IMR-90 (cell line): ENCODE results near the gene RTCB. TPM values are rescaled to one million over a fixed set of nuclear protein-coding genes. Genes with fewer than 3 reads are reported as not detected.

Experiments used
- ATAC-seq: fragments of 200-7000 bp; cut with Tn5 transposase; 2 replicates; pipeline ENCODE4 v1.9.1; 2020; ENCODE audit warnings: low read depth, mild to moderate bottlenecking, moderate library complexity
- BruUV-seq: library from RNA; stranded (reverse); fragments of 400-500 nt; replicated peaks from 2 replicates; lab custom pipeline; 2021; lab: Mats Ljungman, UMichigan
- CTCF ChIA-PET: fragments of 300-600 bp; formaldehyde crosslinking; extraction: SDS; loops from one replicate; lab custom pipeline; 2021; ENCODE audit warnings: antibody characterized with exemption; lab: Yijun Ruan, JAX
- POLR2A ChIA-PET: fragments of 300-600 bp; sonication (Branson Sonifier 250); formaldehyde crosslinking; loops from one replicate; lab custom pipeline; 2022; ENCODE audit warnings: antibody characterized with exemption; ENCODE audit not compliant: unreplicated experiment; lab: Charles Lee
- DNase-seq: peaks from one replicate; pipeline ENCODE4 v3.0.0; 2013
- H2AFZ ChIP-seq: replicated peaks from 2 replicates; pipeline ENCODE3; 2013; ENCODE audit warnings: low read length, mild to moderate bottlenecking; ENCODE audit not compliant: poor library complexity
- H2AK5ac ChIP-seq: 2 replicates; pipeline ENCODE4 v1.6.1; 2013; ENCODE audit warnings: low read depth, low read length, inconsistent platforms
- H2AK9ac ChIP-seq: replicated peaks from 2 replicates; pipeline ENCODE3; 2013; ENCODE audit warnings: mild to moderate bottlenecking, low read depth, low read length, moderate library complexity; ENCODE audit not compliant: poor library complexity
- H2BK120ac ChIP-seq: 2 replicates; pipeline ENCODE4 v1.6.1; 2013; ENCODE audit warnings: low read depth, low read length, inconsistent platforms
- H2BK15ac ChIP-seq: 3 replicates; pipeline ENCODE4 v1.6.1; 2013; ENCODE audit warnings: low read depth, low read length, inconsistent platforms
- H2BK20ac ChIP-seq: 2 replicates; pipeline ENCODE4 v1.6.1; 2013; ENCODE audit warnings: low read depth, mild to moderate bottlenecking, inconsistent platforms, low read length, moderate library complexity
- H2BK5ac ChIP-seq: 2 replicates; pipeline ENCODE4 v1.6.1; 2013; ENCODE audit warnings: mild to moderate bottlenecking, low read depth, low read length, inconsistent platforms; ENCODE audit not compliant: poor library complexity, severe bottlenecking
- H3K14ac ChIP-seq: replicated peaks from 2 replicates; pipeline ENCODE4 v1.6.1; 2013; ENCODE audit warnings: low read depth, low read length, inconsistent platforms
- H3K18ac ChIP-seq: 2 replicates; pipeline ENCODE4 v1.6.1; 2013; ENCODE audit warnings: low read depth, low read length, control low read depth
- H3K23ac ChIP-seq: 2 replicates; pipeline ENCODE4 v1.6.1; 2013; ENCODE audit warnings: low read depth, low read length, inconsistent platforms
- H3K27ac ChIP-seq: 2 replicates; pipeline ENCODE4 v1.5.1; 2013; ENCODE audit warnings: mild to moderate bottlenecking, control low read depth, low read length; ENCODE audit not compliant: insufficient read depth
- H3K27me3 ChIP-seq: 2 replicates; pipeline ENCODE4 v1.6.1; 2013; ENCODE audit warnings: low read length; ENCODE audit not compliant: control insufficient read depth, insufficient read depth
- H3K36me3 ChIP-seq: 2 replicates; pipeline ENCODE4 v1.6.1; 2013; ENCODE audit warnings: low read length, mixed read lengths; ENCODE audit not compliant: control insufficient read depth, insufficient read depth
- H3K4ac ChIP-seq: 2 replicates; pipeline ENCODE4 v1.6.1; 2013; ENCODE audit warnings: low read depth, low read length, inconsistent platforms
- H3K4me1 ChIP-seq: 2 replicates; pipeline ENCODE4 v1.6.1; 2013; ENCODE audit warnings: low read length, mixed read lengths; ENCODE audit not compliant: control insufficient read depth, insufficient read depth
- H3K4me2 ChIP-seq: 2 replicates; pipeline ENCODE4 v1.6.1; 2013; ENCODE audit warnings: low read depth, mild to moderate bottlenecking, control low read depth, low read length, moderate library complexity
- H3K4me3 ChIP-seq: 2 replicates; pipeline ENCODE4 v1.5.1; 2013; ENCODE audit warnings: low read depth, mild to moderate bottlenecking, control low read depth, low read length, moderate library complexity; ENCODE audit not compliant: insufficient read depth
- H3K56ac ChIP-seq: 2 replicates; pipeline ENCODE4 v1.6.1; 2013; ENCODE audit warnings: low read length, inconsistent platforms; ENCODE audit not compliant: insufficient read depth; ENCODE audit errors: extremely low read depth
- H3K79me1 ChIP-seq, 2 experiments: 2 replicates each; pipeline ENCODE4 v1.6.1; 2013; ENCODE audit warnings: low read length in 2 of 2, inconsistent platforms in 1 of 2, low read depth in 1 of 2
- H3K9ac ChIP-seq: 2 replicates; pipeline ENCODE4 v1.6.1; 2013; ENCODE audit warnings: low read depth, low read length, control low read depth
- H3K9me1 ChIP-seq: 2 replicates; pipeline ENCODE4 v1.6.1; 2013; ENCODE audit warnings: low read length, inconsistent platforms; ENCODE audit not compliant: insufficient read depth
- H3K9me3 ChIP-seq: 2 replicates; pipeline ENCODE4 v1.6.1; 2013; ENCODE audit warnings: low read length; ENCODE audit not compliant: control insufficient read depth, insufficient read depth
- H4K20me1 ChIP-seq: 2 replicates; pipeline ENCODE4 v1.6.1; 2013; ENCODE audit warnings: low read length, inconsistent platforms; ENCODE audit not compliant: insufficient read depth
- H4K5ac ChIP-seq: 2 replicates; pipeline ENCODE4 v1.6.1; 2013; ENCODE audit warnings: mild to moderate bottlenecking, low read depth, low read length, control low read depth
- H4K8ac ChIP-seq, 2 experiments: 2 replicates each; pipeline ENCODE4 v1.6.1; 2013; ENCODE audit warnings: low read depth in 2 of 2, low read length in 2 of 2, control low read depth in 1 of 2, inconsistent platforms in 1 of 2
- H4K91ac ChIP-seq: 2 replicates; pipeline ENCODE4 v1.6.1; 2013; ENCODE audit warnings: low read depth, low read length, inconsistent platforms; ENCODE audit not compliant: insufficient read depth
- BHLHE40 ChIP-seq: fragments of 150-350 bp; IDR thresholded peaks from 2 replicates; pipeline ENCODE4 v1.6.1; 2016; ENCODE audit warnings: mild to moderate bottlenecking, low read depth, low read length
- CEBPB ChIP-seq: IDR thresholded peaks from 2 replicates; pipeline ENCODE4 v1.6.1; 2012; ENCODE audit warnings: low read depth, low read length, improper control_type of control experiment
- CHD1 ChIP-seq: IDR thresholded peaks from 2 replicates; pipeline ENCODE4 v1.6.1; 2012; ENCODE audit warnings: low read depth, low read length, improper control_type of control experiment
- ELK1 ChIP-seq: fragments of 150-350 bp; IDR thresholded peaks from 2 replicates; pipeline ENCODE4 v1.6.1; 2016; ENCODE audit warnings: low read depth, mild to moderate bottlenecking, low read length, moderate library complexity, borderline replicate concordance
- FOS ChIP-seq: fragments of 150-350 bp; IDR thresholded peaks from 2 replicates; pipeline ENCODE4 v1.6.1; 2016; ENCODE audit warnings: low read depth, low read length
- MAFK ChIP-seq: IDR thresholded peaks from 2 replicates; pipeline ENCODE4 v1.6.1; 2012; ENCODE audit warnings: low read depth, low read length, improper control_type of control experiment
- MAZ ChIP-seq: IDR thresholded peaks from 2 replicates; pipeline ENCODE4 v1.6.1; 2012; ENCODE audit warnings: low read depth, mild to moderate bottlenecking, low read length, improper control_type of control experiment, moderate library complexity, borderline replicate concordance
- MXI1 ChIP-seq: IDR thresholded peaks from 2 replicates; pipeline ENCODE4 v1.6.1; 2012; ENCODE audit warnings: low read depth, mild to moderate bottlenecking, low read length, moderate library complexity, borderline replicate concordance
- NFE2L2 ChIP-seq: fragments of 150-350 bp; IDR thresholded peaks from 2 replicates; pipeline ENCODE4 v1.6.1; 2016; ENCODE audit warnings: low read depth, mild to moderate bottlenecking, low read length
- POLR2A ChIP-seq: IDR thresholded peaks from 2 replicates; pipeline ENCODE4 v1.6.1; 2012; ENCODE audit warnings: mild to moderate bottlenecking, low read depth, low read length
- RAD21 ChIP-seq: IDR thresholded peaks from 2 replicates; pipeline ENCODE4 v1.6.1; 2012; ENCODE audit warnings: low read length, improper control_type of control experiment
- RCOR1 ChIP-seq: IDR thresholded peaks from 2 replicates; pipeline ENCODE4 v1.6.1; 2012; ENCODE audit warnings: mild to moderate bottlenecking, low read length, improper control_type of control experiment; ENCODE audit not compliant: insufficient replicate concordance
- RFX5 ChIP-seq: IDR thresholded peaks from 2 replicates; pipeline ENCODE4 v1.8.0; 2012; ENCODE audit warnings: low read depth, mild to moderate bottlenecking, low read length, moderate library complexity
- SMC3 ChIP-seq: fragments of 150-350 bp; IDR thresholded peaks from 2 replicates; pipeline ENCODE4 v1.6.1; 2016; ENCODE audit warnings: low read depth, mild to moderate bottlenecking, antibody characterized with exemption, low read length, moderate library complexity
- WGBS, 2 experiments: methylation state at CpG; one replicate each; pipeline versions ENCODE4 v1.1.5 to v1.1.7; 2013; ENCODE audit warnings: missing lambda C conversion rate in 2 of 2; ENCODE audit not compliant: insufficient read length in 1 of 2; ENCODE audit errors: extremely low coverage in 2 of 2; 5-methylcytosine and 5-hydroxymethylcytosine counted together
- dilution Hi-C: fragments of 300-500 bp; cut with HindIII; formaldehyde crosslinking; loops from one replicate; pipeline ENCODE4 v1.14.3; 2018; ENCODE audit warnings: low sequenced_read_pairs; ENCODE audit not compliant: unreplicated experiment
- in situ Hi-C: fragments of 300-500 bp; cut with MboI; formaldehyde crosslinking; loops from 3 replicates; pipeline ENCODE4 v1.14.3; 2019; ENCODE audit warnings: low sequenced_read_pairs, inconsistent platforms, mixed read lengths
- intact Hi-C: fragments of 100-400 bp; cut with micrococcal nuclease; formaldehyde crosslinking; loops from 2 replicates; pipeline ENCODE4 v1.10.0; 2022
- polyA plus RNA-seq, 3 experiments: library from polyadenylated mRNA; depleted of rRNA; stranded (reverse); fragments of >200 nt; gene quantifications; 2 replicates each; pipeline ENCODE4 v1.2.3, GENCODE V29; 2012; ENCODE audit warnings: low replicate concordance in 1 of 3
- total RNA-seq: library from RNA; depleted of rRNA; stranded (reverse); fragments of >200 nt; gene quantifications from 2 replicates; pipeline ENCODE4 v1.2.3, GENCODE V29; 2012
- TF ChIP-seq, protein P1 (sequence below): conservative IDR thresholded peaks from 2 replicates; pipeline ENCODE4 v1.5.1; 2012; ENCODE audit warnings: mild to moderate bottlenecking, low read depth, low read length, improper control_type of control experiment
- TF ChIP-seq, protein P2 (sequence below): fragments of 150-350 bp; IDR thresholded peaks from 2 replicates; pipeline ENCODE4 v1.6.1; 2017; ENCODE audit warnings: mild to moderate bottlenecking, antibody characterized with exemption, low read length, low read depth

The RTCB gene
- total and polyA plus RNA-seq, 2 of the 4 experiments (the other 2 are of a cell fraction) = 115 to 213 TPM

DNA sequence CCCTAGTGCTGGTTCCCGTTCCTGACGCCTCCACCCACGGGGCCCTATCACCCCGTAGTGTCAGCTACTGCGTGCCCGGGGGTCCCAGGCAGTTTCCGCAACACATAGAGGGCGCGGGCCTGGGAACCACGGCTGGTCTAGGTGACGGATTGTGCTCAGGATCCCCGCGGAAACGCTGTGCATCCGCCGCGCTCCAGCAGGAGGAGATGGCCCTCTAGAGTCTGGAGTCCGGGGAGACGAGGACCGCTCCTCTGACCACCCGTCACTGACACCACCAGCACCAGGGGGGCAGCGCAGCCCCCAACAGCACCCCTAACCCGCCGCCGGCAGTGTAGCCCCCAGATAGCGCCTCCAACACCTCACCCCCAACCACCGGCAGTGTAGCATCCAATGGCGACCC, 58.8 kb downstream of the RTCB start:
- Histone ChIP-seq H2BK120ac (no peak overlapping the region), H3K23ac (no peak overlapping the region), H4K20me1 (no peaks in the 10 kb centered on the region), H2AK9ac (no peak overlapping the region), H2AK5ac (no peak overlapping the region), H3K9ac (no peak overlapping the region), H3K4ac (no peak overlapping the region), H3K4me1 (no peaks in the 10 kb centered on the region), H4K91ac (no peak overlapping the region), H3K18ac (no peak overlapping the region), H3K14ac (no peak overlapping the region), H3K36me3 (no peaks in the 10 kb centered on the region), H2AFZ (no peak overlapping the region), H3K9me1 (no peaks in the 10 kb centered on the region), H3K27me3 (no peaks in the 10 kb centered on the region), H3K4me2 (no peak overlapping the region), H3K56ac (no peak overlapping the region), H3K79me1 (no peaks in the 10 kb centered on the region), H3K27ac (no peak overlapping the region), H3K4me3 (no peak overlapping the region), H2BK5ac (no peak overlapping the region), H4K5ac (no peak overlapping the region), H3K9me3 (no peaks in the 10 kb centered on the region), H2BK15ac (no peak overlapping the region), H2BK20ac (no peak overlapping the region), H4K8ac (no peak overlapping the region)
- no TSS peak for BruUV-seq
- intact Hi-C loops (no loop called here), in situ Hi-C loops (no loop called here), dilution Hi-C loops (no loop called here)
- DNase-seq (no peak), ATAC-seq (no peak)
- 70% methylated on average over 20 of the region's 28 CpGs; no CpG with 5 or more reads in 1 of the 2 experiments for whole genome bisulfite sequencing, 2 experiments
- no peak for TF ChIP-seq RFX5
- no peak for TF ChIP-seq MAZ
- TF ChIP-seq POLR2A = no peak
- no peak for TF ChIP-seq FOS
- TF ChIP-seq BHLHE40 = no peak
- no peak for TF ChIP-seq CHD1
- no peak for TF ChIP-seq RAD21
- no peak for TF ChIP-seq MAFK
- no peak for TF ChIP-seq CEBPB
- no peak for TF ChIP-seq MXI1
- TF ChIP-seq, protein P1, sequence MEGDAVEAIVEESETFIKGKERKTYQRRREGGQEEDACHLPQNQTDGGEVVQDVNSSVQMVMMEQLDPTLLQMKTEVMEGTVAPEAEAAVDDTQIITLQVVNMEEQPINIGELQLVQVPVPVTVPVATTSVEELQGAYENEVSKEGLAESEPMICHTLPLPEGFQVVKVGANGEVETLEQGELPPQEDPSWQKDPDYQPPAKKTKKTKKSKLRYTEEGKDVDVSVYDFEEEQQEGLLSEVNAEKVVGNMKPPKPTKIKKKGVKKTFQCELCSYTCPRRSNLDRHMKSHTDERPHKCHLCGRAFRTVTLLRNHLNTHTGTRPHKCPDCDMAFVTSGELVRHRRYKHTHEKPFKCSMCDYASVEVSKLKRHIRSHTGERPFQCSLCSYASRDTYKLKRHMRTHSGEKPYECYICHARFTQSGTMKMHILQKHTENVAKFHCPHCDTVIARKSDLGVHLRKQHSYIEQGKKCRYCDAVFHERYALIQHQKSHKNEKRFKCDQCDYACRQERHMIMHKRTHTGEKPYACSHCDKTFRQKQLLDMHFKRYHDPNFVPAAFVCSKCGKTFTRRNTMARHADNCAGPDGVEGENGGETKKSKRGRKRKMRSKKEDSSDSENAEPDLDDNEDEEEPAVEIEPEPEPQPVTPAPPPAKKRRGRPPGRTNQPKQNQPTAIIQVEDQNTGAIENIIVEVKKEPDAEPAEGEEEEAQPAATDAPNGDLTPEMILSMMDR = no peak
- no peak for TF ChIP-seq NFE2L2
- no peak for TF ChIP-seq ELK1
- TF ChIP-seq, protein P2, sequence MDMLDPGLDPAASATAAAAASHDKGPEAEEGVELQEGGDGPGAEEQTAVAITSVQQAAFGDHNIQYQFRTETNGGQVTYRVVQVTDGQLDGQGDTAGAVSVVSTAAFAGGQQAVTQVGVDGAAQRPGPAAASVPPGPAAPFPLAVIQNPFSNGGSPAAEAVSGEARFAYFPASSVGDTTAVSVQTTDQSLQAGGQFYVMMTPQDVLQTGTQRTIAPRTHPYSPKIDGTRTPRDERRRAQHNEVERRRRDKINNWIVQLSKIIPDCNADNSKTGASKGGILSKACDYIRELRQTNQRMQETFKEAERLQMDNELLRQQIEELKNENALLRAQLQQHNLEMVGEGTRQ = no peak
- TF ChIP-seq SMC3 = no peak
- no peak for TF ChIP-seq RCOR1
- ChIA-PET CTCF (no interaction called here), POLR2A (no interaction called here)
